ENCODE measurements around the gene TAP1. TPM values are rescaled to one million over a fixed set of nuclear protein-coding genes. Genes with fewer than 3 reads are reported as not detected.

Gene TAP1
- total RNA-seq, 2 experiments from 2014 or later: 91.5 to 93.9 TPM

GRCh38 chr6:32858194-32858593, 4.7 kb upstream of the TAP1 start:
- peak overlapping the region; percentile 68 for H3K27ac Mint-ChIP-seq
- H3K36me3 Mint-ChIP-seq (ENCODE audit: low read depth): peaks cover 81% of the 10 kb centered on the region
- Histone ChIP-seq H3K4me1 (ENCODE audit: insufficient read depth, low read length) (peaks cover 41% of the 10 kb centered on the region), H3K9me3 (ENCODE audit: control insufficient read depth in 1 of 2, insufficient read depth in 1 of 2, low read length in 2 of 2) (no peaks in the 10 kb centered on the region), H3K27me3 (ENCODE audit: control insufficient read depth in 1 of 2, insufficient read depth in 2 of 2, low read length in 2 of 2) (no peaks in the 10 kb centered on the region), H3K4me3 (ENCODE audit: low read length) (no peak overlapping the region), H3K27ac (ENCODE audit: low read depth in 1 of 2, low read length in 2 of 2) (no peak overlapping the region), H3K36me3 (ENCODE audit: insufficient read depth, low read length) (peaks cover 56% of the 10 kb centered on the region)
- ATAC-seq (ENCODE audit: poor library complexity) (no peak), DNase-seq (no peak)
- H3K27me3 Mint-ChIP-seq: no peaks in the 10 kb centered on the region
- ChIA-PET POLR2A (interaction anchor here (2.0 to 9.3 kb wide), 4 partner anchors 10 to 112 kb away, joined by 8 to 901 read pairs (median 163); partner anchors contain the start of genes BRD2, PSMB8 and TAP2), CTCF (interaction anchor here (2.0 to 7.8 kb wide), 3 partner anchors 10 to 126 kb away, joined by 5 to 288 read pairs (median 17); partner anchors contain the start of gene TAP2)
- H3K9me3 Mint-ChIP-seq: no peaks in the 10 kb centered on the region
- no peak overlapping the region for H3K4me3 Mint-ChIP-seq
- intact Hi-C loops (cut with DNase I, micrococcal nuclease): loop anchor here in 1 of 2 experiments (10.0 kb wide), 1 partner anchor 733 kb away; the partner anchor contains the start of gene ATF6B
- TF ChIP-seq CTCF (IDR thresholded peaks at IDR 0.05): no peak
- H3K4me1 Mint-ChIP-seq (ENCODE audit: low read depth): peaks cover 50% of the 10 kb centered on the region

DNA sequence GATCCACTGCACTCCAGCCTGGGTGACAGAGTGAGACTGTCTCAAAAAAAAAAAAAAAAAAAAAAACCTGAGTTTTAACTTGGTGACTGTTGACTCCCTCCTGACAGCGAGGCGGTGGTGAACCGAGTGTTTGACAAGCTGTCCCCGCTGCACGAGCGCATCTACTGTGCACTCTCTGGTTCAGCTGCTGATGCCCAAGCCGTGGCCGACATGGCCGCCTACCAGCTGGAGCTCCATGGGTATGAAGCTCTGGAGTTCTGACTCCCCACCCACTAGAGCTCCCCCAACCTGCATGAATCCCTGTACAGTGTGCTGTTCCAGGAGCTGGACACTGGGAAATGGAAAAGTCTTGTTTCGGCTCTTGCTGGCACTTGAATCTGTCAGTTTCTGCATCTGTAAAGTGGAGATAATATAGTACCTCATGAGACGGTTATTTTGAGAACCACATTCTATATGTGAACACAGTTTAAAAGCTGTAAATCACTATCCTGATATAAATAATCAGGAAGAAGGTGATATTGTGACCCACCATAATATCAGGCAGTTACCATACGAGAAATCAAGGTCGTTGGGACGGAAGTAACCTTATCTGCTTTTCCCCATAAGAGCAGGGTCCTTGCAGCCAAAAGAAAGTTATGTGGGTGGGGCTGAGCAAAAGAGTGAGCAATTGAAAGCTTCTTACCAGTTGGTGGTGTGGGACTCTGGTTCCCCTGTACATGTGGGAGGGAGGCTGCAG, 3.8 kb upstream of the TAP1 start:
- no peak for ATAC-seq (ENCODE audit: poor library complexity)
- intact Hi-C loops (cut with DNase I, micrococcal nuclease): loop anchor here in 1 of 2 experiments (10.0 kb wide), 1 partner anchor 733 kb away; the partner anchor contains the start of gene ATF6B
- Histone ChIP-seq H3K9me3 (ENCODE audit: control insufficient read depth in 1 of 2, insufficient read depth in 1 of 2, low read length in 2 of 2) (no peaks in the 10 kb centered on the region), H3K4me3 (ENCODE audit: low read length) (no peak overlapping the region), H3K4me1 (ENCODE audit: insufficient read depth, low read length) (peaks cover 43% of the 10 kb centered on the region), H3K27me3 (ENCODE audit: control insufficient read depth in 1 of 2, insufficient read depth in 2 of 2, low read length in 2 of 2) (no peaks in the 10 kb centered on the region), H3K36me3 (ENCODE audit: insufficient read depth, low read length) (peaks cover 56% of the 10 kb centered on the region), H3K27ac (ENCODE audit: low read depth in 1 of 2, low read length in 2 of 2) (peak overlapping the region in 1 of 2 donors; percentile 23)
- ChIA-PET CTCF (interaction anchor here (2.0 to 7.8 kb wide), 3 partner anchors 11 to 127 kb away, joined by 5 to 288 read pairs (median 17); partner anchors contain the start of gene TAP2), POLR2A (interaction anchor here (5.6 to 9.3 kb wide), 3 partner anchors 12 to 112 kb away, joined by 118 to 901 read pairs (median 208); partner anchors contain the start of genes BRD2, PSMB8 and TAP2)
- DNase-seq: no peak
- no peaks in the 10 kb centered on the region for H3K9me3 Mint-ChIP-seq
- no peaks in the 10 kb centered on the region for H3K27me3 Mint-ChIP-seq
- peak overlapping the region; percentile 22 for H3K4me3 Mint-ChIP-seq
- peaks cover 89% of the 10 kb centered on the region for H3K36me3 Mint-ChIP-seq (ENCODE audit: low read depth)
- TF ChIP-seq CTCF (IDR thresholded peaks at IDR 0.05): no peak
- peaks cover 57% of the 10 kb centered on the region for H3K4me1 Mint-ChIP-seq (ENCODE audit: low read depth)
- H3K27ac Mint-ChIP-seq: peak overlapping the region; percentile 68

DNA sequence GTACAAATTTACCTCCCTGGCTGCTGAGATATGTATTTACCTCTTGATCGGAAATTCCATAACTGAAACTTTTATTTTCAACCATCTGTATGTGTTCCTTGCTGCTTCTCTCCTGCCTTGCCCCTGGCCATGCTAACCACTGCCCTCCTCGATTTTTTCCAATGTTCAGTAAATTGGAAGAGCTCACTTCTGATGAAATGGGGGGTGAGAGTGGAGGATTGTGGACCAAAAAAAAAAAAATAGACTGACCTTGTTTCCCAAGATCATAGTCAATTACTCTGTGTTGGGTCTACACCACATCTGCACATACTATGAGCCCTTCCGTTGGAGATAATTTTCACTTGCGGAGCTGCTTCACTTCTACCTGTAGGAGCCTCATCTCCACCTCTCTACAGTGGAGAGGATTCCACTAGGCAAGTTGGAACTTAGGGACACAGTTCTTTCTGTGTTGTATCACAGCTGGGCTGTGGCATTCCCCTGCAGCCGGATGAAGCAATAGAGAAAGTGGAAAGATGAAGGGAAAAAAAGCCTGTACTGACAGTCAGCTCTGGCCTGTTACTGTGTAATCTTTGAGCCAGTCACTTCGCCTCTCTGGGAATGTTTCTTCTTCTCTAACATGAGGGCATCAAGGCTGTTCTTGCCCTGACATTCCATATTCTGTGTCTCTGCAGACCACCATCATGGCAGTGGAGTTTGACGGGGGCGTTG, 2.1 kb upstream of the TAP1 start:
- no peaks in the 10 kb centered on the region for H3K9me3 ChIP-seq (ENCODE audit: control insufficient read depth in 1 of 2, insufficient read depth in 1 of 2, low read length in 2 of 2)
- DNase-seq (peak in 1 of 14 experiments; percentile 13), ATAC-seq (ENCODE audit: poor library complexity) (no peak)
- intact Hi-C loops (cut with DNase I, micrococcal nuclease): loop anchor here in 1 of 2 experiments (10.0 kb wide), 1 partner anchor 731 kb away; the partner anchor contains the start of gene ATF6B
- peak overlapping the region in 1 of 2 donors; percentile 98 for H3K27ac ChIP-seq (ENCODE audit: low read depth in 1 of 2, low read length in 2 of 2)
- Mint-ChIP-seq H3K4me1 (ENCODE audit: low read depth) (peaks cover 73% of the 10 kb centered on the region), H3K36me3 (ENCODE audit: low read depth) (peaks cover 93% of the 10 kb centered on the region), H3K4me3 (peak overlapping the region; percentile 98), H3K27me3 (no peaks in the 10 kb centered on the region), H3K9me3 (no peaks in the 10 kb centered on the region), H3K27ac (peak overlapping the region; percentile 99)
- ChIA-PET CTCF (interaction anchor here (0.9 to 7.8 kb wide), 6 partner anchors 11 to 129 kb away, joined by 3 to 288 read pairs (median 36); partner anchors contain the start of genes PSMB8 and TAP2), POLR2A (interaction anchor here (2.4 to 9.3 kb wide), 4 partner anchors 8 to 114 kb away, joined by 11 to 901 read pairs (median 163); partner anchors contain the start of genes BRD2, PSMB8 and TAP2)
- peaks cover 60% of the 10 kb centered on the region for H3K4me1 ChIP-seq (ENCODE audit: insufficient read depth, low read length)
- no peaks in the 10 kb centered on the region for H3K27me3 ChIP-seq (ENCODE audit: control insufficient read depth in 1 of 2, insufficient read depth in 2 of 2, low read length in 2 of 2)
- H3K4me3 ChIP-seq (ENCODE audit: low read length): peak overlapping the region; percentile 94
- peaks cover 64% of the 10 kb centered on the region for H3K36me3 ChIP-seq (ENCODE audit: insufficient read depth, low read length)
- no peak for TF ChIP-seq CTCF (IDR thresholded peaks at IDR 0.05)

Measured in CD4-positive, alpha-beta T cell (primary cell).